Subcutaneous abdominal adipose tissue (tissue), 5 donors: ENCODE measurements around the gene ATP6V1A.
"Not testable (repeated sequence)": the region's sequence is repeated elsewhere in the genome, so short reads cannot be mapped to it uniquely, and the experiment has no call there.

Experiments used
- H3K27ac ChIP-seq: one replicate; pipeline ENCODE4 v1.7.0; 2013; ENCODE audit warnings: low read depth, mild to moderate bottlenecking, inconsistent platforms, low read length, moderate library complexity
- H3K27me3 ChIP-seq, 5 donors: one replicate each; pipeline ENCODE4 v1.7.0; 2013; ENCODE audit warnings: low read length in 5 of 5, inconsistent platforms in 1 of 5; ENCODE audit not compliant: control insufficient read depth in 5 of 5, insufficient read depth in 4 of 5
- H3K36me3 ChIP-seq, 5 donors: one replicate each; pipeline ENCODE4 v1.7.0; 2013; ENCODE audit warnings: low read length in 5 of 5; ENCODE audit not compliant: control insufficient read depth in 5 of 5, insufficient read depth in 5 of 5
- H3K4me1 ChIP-seq, 5 donors: one replicate each; pipeline ENCODE4 v1.7.0; 2013; ENCODE audit warnings: low read length in 5 of 5, mild to moderate bottlenecking in 3 of 5, moderate library complexity in 1 of 5; ENCODE audit not compliant: control insufficient read depth in 5 of 5, insufficient read depth in 5 of 5
- H3K4me3 ChIP-seq, 5 donors: one replicate each; pipeline ENCODE4 v1.7.0; 2013; ENCODE audit warnings: low read length in 5 of 5, low read depth in 1 of 5
- H3K9ac ChIP-seq, 5 donors: one replicate each; pipeline ENCODE4 v1.7.0; 2013; ENCODE audit warnings: low read length in 5 of 5, mild to moderate bottlenecking in 4 of 5, moderate library complexity in 3 of 5
- H3K9me3 ChIP-seq, 5 donors: one replicate each; pipeline ENCODE4 v1.7.0; 2013; ENCODE audit warnings: low read length in 5 of 5; ENCODE audit not compliant: control insufficient read depth in 5 of 5
- donor health status: healthy.
- donor health status: healthy.
- donor health status: healthy.
- donor health status: healthy.
- donor health status: healthy.

The ATP6V1A gene

GRCh38 chr3:113839551-113839950 is 92.7 kb downstream of the ATP6V1A start:
- H3K27ac ChIP-seq, result no peak overlapping the region
- H3K9me3 ChIP-seq, result no peaks in the 10 kb centered on the region
- H3K36me3 ChIP-seq, result no peaks in the 10 kb centered on the region
- peak overlapping the region in 3 of 5 donors; percentile 52 to 77 (median 75) for H3K9ac ChIP-seq
- peak overlapping the region in 3 of 5 donors; percentile 69 to 92 (median 80) for H3K4me3 ChIP-seq
- H3K27me3 ChIP-seq, result no peaks in the 10 kb centered on the region
- peaks cover 0 to 11% (median 6%) of the 10 kb centered on the region in 5 donors for H3K4me1 ChIP-seq

GRCh38 chr3:113844622-113845222 is 97.9 kb downstream of the ATP6V1A start:
- no peak overlapping the region for H3K4me3 ChIP-seq
- H3K9ac ChIP-seq, result no peak overlapping the region
- no peaks in the 10 kb centered on the region for H3K4me1 ChIP-seq
- no peaks in the 10 kb centered on the region for H3K27me3 ChIP-seq
- H3K36me3 ChIP-seq, result no peaks in the 10 kb centered on the region
- H3K27ac ChIP-seq, result no peak overlapping the region
- no peaks in the 10 kb centered on the region for H3K9me3 ChIP-seq

- no peaks in the 10 kb centered on the region for H3K4me1 ChIP-seq
- no peak overlapping the region for H3K27ac ChIP-seq
- no peaks in the 10 kb centered on the region for H3K36me3 ChIP-seq
- H3K9me3 ChIP-seq, result no peaks in the 10 kb centered on the region
- no peak overlapping the region for H3K4me3 ChIP-seq
- no peak overlapping the region for H3K9ac ChIP-seq
- H3K27me3 ChIP-seq, result no peaks in the 10 kb centered on the region
These were observed 100.4 kb downstream of the ATP6V1A start for GRCh38 chr3:113847247-113847646.

- no peaks in the 10 kb centered on the region for H3K4me1 ChIP-seq
- no peaks in the 10 kb centered on the region for H3K27me3 ChIP-seq
- no peak overlapping the region for H3K9ac ChIP-seq
- no peaks in the 10 kb centered on the region for H3K36me3 ChIP-seq
- H3K9me3 ChIP-seq, result no peaks in the 10 kb centered on the region
- H3K4me3 ChIP-seq, result no peak overlapping the region
- no peak overlapping the region for H3K27ac ChIP-seq
These were observed 101.0 kb downstream of the ATP6V1A start for GRCh38 chr3:113847664-113848461.

- not testable (repeated sequence) for H3K27ac ChIP-seq, H3K36me3 ChIP-seq, H3K27me3 ChIP-seq, H3K4me1 ChIP-seq, H3K9me3 ChIP-seq, H3K9ac ChIP-seq, H3K4me3 ChIP-seq
These were observed 102.2 kb downstream of the ATP6V1A start for GRCh38 chr3:113849071-113849470.

GRCh38 chr3:113849841-113850240 is 103.0 kb downstream of the ATP6V1A start:
- H3K27ac ChIP-seq, H3K9me3 ChIP-seq, H3K27me3 ChIP-seq, H3K36me3 ChIP-seq, H3K4me3 ChIP-seq, H3K9ac ChIP-seq, H3K4me1 ChIP-seq: not testable (repeated sequence)

- not testable (repeated sequence) for H3K9ac ChIP-seq, H3K4me3 ChIP-seq, H3K27ac ChIP-seq, H3K4me1 ChIP-seq, H3K9me3 ChIP-seq, H3K36me3 ChIP-seq, H3K27me3 ChIP-seq
These were observed 103.6 kb downstream of the ATP6V1A start for GRCh38 chr3:113850391-113850790.

- no peaks in the 10 kb centered on the region for H3K4me1 ChIP-seq
- H3K36me3 ChIP-seq, result no peaks in the 10 kb centered on the region
- no peak overlapping the region for H3K4me3 ChIP-seq
- H3K9ac ChIP-seq, result no peak overlapping the region
- no peaks in the 10 kb centered on the region for H3K9me3 ChIP-seq
- H3K27me3 ChIP-seq, result no peaks in the 10 kb centered on the region
- no peak overlapping the region for H3K27ac ChIP-seq
These were observed 105.7 kb downstream of the ATP6V1A start for GRCh38 chr3:113852506-113852905.
